GM21529 (cell line): ENCODE measurements around the gene SINHCAF.
"Not testable (repeated sequence)": the region's sequence is repeated elsewhere in the genome, so short reads cannot be mapped to it uniquely, and the experiment has no call there.

Experiments used
- ATAC-seq: cut with Tn5 transposase; IDR thresholded peaks from one replicate; pipeline ENCODE4 v1.9.1; 2021; ENCODE audit not compliant: unreplicated experiment

SINHCAF gene

DNA sequence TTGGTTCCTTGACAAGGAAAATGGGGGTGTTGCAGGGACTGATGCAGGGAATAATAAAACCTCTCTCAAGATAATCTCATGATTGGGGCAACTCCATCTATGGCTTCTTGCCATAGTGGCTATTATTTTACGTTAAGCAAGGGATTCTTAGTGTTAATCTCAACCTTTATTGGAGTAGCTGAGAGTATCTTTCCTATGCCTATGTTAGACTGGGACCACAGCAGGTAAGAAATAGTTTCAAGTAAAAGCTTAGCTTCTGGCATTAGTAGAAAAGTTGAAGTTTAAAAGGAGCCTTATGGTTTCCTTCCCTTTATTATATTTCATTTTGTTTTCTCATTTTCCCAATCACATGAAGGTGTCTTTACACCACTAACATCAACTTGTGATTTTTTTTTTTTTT is 16.7 kb downstream of the SINHCAF start:
- no peak for ATAC-seq

DNA sequence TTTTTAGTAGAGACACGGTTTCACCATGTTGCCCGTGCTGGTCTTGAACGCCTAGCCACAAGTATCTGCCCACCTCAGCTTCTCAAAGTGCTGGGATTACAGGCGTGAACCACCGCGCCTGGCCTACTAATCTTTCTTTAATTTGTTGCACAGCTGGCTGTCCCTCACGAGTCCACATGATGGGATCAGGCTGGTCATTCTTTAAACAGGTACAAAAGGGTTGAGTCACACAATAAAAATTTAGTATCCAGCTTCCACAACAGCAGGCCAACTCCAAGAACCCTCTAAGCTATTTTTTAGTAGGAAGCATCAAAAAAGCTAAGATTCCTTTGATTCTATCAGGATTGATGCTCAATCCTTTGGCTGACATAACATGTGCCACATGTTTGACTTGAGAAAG is 17.8 kb downstream of the SINHCAF start:
- ATAC-seq = no peak

DNA sequence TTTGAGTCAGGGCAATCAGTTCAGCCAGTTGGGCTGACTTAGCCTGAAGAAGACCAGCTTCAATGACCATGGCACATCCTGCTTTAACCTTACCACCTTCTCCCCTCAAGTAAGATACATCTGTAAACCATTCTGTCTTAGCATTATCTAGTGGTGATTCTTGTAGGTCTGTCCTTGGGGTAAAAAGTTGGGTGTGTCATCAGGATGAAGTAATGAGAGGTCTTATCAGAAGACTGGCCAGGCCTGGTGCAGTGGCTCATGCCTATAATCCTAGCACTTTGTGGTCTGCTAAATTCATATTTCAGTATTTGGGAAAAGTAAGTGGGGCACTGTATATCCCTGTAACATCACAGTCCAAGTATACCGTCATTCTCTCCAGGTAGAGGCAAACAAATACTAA is 19.1 kb downstream of the SINHCAF start:
- no peak for ATAC-seq

DNA sequence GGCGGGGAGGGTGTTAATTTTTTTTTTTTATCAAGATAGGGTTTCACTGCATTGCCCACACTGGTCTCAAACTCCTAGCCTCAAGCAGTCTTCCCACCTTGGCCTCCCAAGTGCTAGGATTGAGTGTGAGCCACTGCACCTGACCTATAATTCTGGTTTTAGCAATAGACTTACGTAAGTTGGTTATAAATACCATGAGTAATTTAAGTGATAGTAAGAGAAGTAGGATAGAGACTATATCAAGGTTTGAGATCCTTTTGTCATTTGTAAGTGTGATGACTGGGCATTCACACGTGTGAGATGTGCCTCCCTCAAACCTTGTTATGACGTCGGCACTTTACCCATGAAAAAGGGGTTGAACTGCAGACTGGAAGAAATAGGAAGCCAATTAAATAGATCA is 22.5 kb downstream of the SINHCAF start:
- ATAC-seq = no peak

DNA sequence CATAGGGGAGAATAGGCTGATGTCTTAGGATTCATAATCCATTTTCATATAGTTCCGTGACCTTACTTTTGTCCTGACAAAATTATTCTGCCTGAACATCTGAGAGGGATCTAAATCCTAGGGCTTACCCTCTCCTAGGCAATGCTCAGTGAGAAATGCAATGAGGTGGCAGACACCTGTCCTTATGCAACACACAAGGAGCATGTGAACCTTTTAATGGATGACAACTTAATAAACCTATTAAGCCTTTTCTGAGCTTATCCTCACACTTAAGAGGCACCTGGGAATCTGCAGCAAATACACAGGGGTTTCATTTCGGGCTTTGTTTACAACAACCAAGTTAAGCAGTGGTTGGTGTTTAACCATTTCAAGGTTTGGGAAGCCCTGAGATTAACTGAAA is 24.6 kb downstream of the SINHCAF start:
- ATAC-seq = no peak

DNA sequence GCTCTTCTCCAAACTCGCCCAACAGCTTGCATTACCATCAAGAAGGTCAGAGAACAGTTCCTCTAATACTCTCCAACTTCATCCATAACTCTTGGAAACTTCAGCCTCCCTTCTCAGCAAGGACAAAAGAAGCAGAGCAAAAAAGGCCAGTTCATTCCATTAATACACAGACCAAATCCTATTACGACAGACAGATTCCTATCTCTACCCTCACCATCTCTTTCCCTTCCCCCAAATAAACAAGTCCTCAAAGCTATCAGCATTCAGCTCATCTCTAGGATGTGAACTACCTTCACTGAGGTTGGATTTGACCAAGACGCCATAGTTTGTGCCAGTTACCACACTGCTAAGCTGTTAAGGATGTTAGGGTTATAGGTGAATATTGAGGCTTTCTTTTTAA is 25.2 kb downstream of the SINHCAF start:
- ATAC-seq = no peak

DNA sequence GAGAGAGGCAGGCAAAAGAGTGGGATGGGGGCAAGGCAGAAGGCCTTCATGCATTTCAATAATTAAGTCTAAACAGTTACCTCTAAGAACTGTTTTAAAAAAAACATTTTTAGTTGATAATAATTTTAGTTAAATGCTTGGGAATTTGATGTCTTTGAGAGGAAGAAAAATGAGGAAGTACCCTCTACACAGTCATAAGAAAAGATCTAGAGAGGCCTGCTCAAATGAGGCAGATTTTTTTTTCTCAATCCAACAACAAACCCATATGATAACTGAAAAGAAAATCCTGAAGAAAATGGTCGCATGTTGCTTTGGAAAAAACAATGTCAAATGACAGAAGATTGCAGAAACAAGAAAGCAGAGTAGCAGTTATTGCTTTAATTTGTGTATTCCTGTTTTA is 25.6 kb downstream of the SINHCAF start:
- ATAC-seq = no peak

DNA sequence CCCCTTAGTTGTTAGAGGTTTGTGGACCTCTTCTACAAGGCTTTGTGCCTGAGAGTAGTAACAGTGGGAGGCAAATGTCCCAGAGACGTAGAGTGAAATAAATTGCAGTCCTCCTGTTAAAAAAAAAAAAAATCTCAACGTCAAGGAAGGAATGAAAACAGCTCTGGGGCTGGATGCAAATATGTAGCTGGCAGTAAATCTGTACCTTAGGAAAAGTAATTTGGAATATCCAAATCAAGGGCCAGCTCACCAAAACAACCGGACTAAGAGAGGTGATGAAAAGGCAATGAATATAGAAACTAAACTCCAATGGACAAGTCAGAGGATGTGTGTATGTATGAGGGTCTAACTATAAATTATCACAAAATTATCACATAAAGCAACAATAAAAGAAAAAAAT is 27.0 kb downstream of the SINHCAF start:
- ATAC-seq = peak; percentile 13

DNA sequence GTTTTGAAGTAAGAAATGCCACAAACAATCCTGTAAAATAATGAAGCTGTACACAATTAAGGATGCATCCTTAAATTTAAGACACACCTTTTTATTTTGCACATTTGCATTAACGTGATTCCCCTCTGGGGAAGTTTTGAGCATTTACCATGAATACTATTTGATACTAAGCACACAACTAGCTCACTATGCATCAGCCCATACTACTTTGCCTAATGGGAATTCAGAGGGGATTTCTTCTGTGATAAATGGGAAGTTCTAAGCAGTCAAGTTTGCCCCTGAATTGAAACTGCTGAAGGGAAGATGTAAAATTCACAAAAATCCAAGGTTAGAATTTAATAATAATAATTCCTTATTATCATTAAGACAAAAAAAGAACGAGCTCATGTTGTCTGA is 27.4 kb downstream of the SINHCAF start:
- peak; percentile 37 for ATAC-seq

DNA sequence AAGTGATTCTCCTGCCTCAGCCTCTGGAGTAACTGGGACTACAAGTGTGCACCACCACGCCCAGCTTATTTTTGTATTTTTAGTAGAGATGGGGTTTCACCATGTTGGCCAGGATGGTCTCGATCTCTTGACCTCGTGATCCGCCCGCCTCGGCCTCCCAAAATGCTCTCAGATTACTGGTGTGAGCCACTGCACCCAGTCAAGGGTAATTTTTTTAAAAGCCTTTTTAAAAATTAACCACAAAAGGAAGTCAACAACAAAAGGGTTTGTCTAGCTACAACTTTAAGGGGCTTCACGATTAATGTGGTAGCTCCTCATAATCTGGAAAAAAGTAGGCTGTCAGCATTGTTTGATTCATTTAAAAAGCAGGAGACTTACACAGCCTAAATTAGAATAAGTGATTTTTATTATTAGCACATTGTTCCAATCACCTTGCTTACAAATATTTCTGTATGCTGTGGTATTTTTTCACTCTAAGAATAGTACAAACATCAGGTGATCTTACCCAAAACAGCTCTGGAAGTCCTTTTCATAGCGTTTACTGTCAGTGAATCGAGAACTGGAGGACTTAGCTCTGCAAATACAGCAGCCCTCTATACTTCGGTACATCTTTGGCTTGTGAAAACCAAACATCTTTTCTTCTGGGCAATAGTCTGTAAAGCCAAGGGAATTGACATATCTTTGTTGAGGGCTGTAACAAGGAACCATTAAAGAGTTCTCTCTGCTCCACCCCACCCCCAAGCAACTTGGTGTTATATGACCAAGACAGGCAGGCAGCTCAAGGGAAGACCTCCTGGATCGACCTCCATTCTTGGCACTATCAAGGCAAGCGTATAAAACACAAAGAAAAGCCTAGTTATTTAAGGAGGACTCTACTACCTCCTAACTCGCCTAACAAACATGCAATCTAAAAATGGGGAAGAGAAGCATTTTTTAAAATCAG is 28.1 kb downstream of the SINHCAF start:
- peak; percentile 61 for ATAC-seq

DNA sequence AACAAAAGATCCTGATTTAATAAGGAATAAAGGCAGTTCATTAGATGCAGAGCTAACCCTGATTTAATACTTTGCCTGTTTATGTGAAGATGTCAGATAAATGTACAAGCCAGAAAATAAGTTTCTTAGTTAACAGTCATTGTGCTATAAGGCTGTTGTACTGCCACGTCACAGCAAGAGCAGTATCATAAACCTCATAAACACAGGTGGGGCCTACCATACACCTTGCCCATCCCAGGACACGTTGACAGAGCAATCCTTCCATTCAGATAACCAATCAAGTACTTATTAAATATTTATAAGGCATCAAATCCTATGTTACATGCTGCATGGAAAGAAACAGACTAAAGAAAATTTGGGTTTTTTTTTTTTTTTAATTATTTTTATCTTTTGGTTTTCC is 36.5 kb downstream of the SINHCAF start:
- ATAC-seq = no peak

DNA sequence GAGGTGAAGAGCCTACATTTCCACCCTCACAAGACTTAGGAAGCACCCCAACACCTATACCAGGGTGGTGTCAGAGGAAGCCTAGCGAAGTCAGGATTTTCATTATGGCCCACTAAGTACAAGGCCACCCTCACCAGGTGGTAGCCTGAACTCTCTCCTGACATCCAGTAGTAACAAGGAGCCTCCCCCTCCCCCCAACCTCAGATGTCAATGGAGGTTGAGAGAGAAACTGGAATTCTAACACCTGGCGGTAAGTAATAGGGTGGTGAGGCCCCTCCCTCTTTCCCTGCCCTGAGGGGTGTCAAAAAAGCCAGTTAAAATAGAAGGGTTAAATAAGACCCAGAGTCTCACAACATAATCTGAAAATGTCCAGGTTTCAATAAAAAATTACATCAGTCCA is 37.6 kb downstream of the SINHCAF start:
- no peak for ATAC-seq

DNA sequence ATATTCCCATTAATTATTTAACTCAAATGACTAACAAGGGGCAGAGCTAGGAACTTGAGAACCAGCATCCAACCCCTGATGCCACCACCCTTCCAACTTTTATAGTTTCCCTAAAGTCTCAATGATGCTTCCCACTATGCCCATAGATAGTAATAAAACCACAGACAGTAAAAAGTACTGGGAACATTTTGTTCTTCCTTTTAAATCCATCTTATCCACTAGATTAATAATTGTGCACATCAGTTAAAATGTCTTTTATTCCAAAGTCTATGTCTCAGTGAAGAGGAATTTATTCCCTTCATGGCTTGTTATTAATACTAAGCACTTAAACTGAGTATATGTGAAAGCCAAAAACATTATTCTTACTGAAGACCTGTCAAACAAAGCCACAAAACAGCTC is 45.8 kb downstream of the SINHCAF start:
- ATAC-seq = no peak

DNA sequence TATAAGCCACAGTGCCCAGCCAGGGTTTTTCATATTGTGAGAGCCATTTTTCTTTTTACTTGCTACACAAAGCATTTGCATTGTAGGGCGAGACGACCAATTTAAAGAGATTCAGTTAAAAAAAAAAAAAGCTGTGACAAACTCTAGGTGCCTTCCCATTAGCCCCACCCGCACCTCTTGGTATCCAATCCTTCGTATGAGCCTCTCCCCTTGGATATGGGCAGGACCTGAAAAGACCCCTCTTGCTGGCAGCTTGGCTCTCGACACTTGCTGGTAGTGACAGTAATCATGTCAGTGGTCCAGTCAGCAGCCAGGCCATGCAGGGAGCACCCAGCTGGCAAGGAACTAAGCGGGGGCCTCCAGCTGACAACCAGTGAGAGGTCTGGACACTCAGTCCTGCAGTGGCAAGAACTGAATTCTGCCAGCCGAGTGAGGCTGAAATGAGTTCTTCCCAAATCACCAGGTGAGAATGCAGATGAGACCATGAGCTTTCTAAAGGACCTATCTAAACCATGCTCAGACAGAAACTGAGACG is 46.5 kb downstream of the SINHCAF start:
- no peak for ATAC-seq

DNA sequence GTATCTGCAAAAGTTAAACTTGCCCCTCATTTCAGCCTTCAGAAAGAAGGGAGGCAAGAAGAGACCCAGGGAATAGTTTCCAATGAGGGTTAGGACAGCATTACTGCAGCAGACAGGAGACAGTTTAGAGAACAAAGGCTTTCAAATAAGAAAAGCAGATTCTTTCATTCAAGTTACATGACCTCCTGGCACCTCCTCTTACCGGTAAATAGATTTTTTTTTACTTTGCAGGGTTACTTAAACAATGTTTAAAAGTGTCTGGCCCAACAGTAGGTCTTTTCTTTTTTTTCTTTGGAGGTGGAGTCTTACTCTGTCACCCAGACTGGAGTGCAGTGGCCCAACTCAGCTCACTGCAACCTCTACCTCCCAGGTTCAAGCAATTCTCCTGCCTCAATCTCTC is 47.1 kb downstream of the SINHCAF start:
- ATAC-seq = no peak

DNA sequence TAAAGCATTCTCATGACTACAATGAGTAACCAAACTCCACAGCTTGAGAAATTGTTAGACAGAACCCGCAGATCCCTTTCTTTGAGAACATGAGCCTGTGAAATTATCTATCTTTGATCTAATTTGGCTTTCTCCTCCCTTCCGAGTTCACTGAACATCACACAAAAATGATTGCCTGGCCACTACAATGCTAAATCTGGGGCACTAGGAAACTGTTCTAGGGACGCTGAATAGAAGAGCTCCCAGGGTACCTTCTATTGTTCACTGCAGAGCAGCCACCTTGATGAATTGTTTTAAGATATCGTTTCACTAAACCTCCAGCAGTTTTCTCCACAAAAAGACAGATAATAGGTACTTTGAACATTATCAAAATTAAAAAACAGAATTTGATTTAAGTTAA is 47.5 kb downstream of the SINHCAF start:
- no peak for ATAC-seq

DNA sequence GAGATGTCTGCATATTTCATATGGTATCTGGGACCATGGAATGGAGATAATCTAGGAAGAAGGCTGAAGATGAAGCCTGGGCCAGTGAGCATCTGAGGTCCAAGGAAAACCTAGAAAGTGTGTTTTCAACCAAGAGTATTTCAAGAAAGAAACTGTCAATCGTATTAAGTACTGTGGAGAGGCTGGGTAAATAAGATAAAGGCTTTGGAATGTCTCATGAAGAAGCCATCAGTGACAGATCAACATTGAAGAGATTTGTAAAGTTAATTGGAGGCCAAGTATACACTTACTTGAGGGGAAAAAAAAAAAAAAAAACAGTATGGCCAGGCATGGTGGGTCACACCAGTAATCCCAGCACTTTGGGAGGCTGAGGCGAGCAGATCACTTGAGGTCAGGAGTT is 48.9 kb downstream of the SINHCAF start:
- no peak for ATAC-seq

DNA sequence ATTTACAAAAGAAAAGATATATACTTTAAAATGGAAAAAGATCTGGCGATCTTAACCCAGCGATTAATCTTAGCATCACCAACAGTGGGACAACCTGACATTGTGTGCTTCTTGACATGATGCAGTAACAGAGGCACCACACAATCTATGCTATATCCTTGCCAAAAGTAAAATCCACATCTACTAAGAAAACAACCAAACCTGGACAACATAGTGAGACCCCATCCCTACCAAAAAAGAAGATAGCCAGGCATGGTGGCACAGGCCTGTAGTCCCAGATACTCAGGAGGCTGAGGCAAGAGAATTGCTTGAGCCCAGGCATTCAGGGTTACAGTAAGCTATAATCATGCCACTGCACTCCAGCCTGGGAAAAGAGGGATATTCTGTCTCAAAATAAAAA is 50.5 kb downstream of the SINHCAF start:
- no peak for ATAC-seq

DNA sequence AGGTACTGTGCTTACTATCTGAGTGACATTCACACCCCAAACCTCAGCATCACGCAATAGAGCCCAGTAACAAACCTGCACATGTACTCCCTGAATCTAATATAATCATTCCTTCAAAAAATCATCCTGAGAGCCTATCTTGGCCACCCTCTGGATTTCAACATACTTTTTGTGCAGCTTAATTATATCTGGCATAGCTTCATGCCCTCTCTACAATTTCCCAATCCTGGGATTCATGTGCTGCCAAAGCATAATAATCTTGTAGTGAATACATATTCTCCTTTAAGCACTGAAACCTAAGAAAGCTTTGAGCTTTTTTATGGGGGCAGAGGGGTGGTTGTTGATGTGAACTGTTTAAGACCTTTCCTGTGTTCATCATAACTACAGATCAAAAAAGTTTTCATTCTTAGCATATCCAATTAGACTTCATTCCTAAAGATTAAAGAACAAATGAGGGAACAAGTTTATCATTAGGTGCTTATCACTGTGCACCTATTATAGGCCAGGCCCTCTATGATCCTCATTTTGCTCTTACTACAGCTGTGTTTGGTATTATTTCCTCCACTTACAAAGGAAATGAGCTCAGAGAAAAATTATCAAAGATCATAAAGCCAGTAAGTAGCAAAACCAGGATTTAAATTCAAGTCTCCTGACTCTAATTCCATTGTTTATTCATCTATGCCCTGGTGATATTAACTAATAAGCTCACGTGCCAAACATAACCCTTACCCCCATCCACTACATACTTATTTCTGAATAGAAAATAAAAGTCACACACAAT is 51.2 kb downstream of the SINHCAF start:
- no peak for ATAC-seq

DNA sequence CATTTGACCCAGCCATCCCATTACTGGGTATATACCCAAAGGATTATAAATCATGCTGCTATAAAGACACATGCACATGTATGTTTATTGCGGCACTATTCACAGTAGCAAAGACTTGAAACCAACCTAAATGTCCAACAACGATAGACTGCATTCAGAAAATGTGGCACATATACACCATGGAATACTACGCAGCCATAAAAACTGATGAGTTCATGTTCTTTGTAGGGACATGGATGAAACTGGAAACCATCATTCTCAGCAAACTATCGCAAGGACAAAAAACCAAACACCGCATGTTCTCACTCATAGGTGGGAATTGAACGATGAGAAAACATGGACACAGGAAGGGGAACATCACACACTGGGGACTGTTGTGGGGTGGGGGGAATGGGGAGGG is 52.2 kb downstream of the SINHCAF start:
- not testable (repeated sequence) for ATAC-seq

DNA sequence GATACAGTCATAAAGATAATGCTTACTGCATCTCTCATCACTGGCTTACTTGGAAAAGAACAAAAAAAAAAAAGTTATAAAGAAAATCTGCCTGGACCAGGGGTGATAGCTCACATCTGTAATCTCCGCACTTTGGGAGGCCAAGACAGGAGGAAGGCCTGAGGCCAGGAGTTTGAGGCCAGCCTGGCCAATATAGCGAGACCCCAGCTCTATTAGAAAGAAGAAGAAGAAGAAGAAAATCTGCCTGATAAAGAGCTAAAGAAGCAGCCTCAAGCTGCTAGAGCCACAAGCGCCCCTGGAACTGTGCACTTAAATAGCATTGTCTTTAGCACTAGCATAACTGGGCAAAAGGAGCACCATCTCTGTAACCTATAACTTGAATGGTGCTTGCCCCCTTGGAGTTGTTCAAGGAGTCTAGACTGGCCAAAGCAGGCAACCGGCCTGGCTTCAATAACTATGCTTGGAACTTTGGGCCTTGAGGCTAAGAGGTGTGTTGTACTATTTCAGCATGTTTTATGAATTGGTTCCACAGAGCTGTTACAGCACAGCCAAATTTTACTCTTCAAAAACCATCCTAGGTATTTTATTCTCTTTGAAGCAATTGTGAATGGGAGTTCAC is 53.2 kb downstream of the SINHCAF start:
- ATAC-seq = no peak

DNA sequence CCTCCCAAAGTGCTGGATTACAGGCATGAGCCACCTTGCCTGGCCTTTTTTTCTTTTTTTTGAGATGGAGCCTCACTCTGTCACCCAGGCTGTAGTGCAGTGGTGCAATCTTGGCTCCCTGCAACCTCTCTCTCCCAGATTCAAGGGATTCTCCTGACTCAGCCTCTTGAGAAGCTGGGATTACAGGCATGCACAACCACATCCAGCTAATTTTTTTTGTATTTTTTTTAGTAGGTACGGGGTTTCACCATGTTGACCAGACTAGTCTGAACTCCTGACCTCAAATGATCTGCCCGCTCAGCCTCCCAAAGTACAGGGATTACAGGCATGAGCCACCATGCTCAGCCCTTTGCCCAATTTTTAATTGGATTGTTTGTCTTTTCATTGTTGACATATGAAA is 58.0 kb downstream of the SINHCAF start:
- ATAC-seq = no peak
